OCI-LY7 (cell line): ENCODE measurements around the gene PLA1A. TPM values are rescaled to one million over a fixed set of nuclear protein-coding genes. Genes with fewer than 3 reads are reported as not detected.
"Not testable (repeated sequence)": the region's sequence is repeated elsewhere in the genome, so short reads cannot be mapped to it uniquely, and the experiment has no call there.

Experiments used
- BruUV-seq: library from RNA; stranded (reverse); fragments of 400-500 nt; replicated peaks from 2 replicates; lab custom pipeline; 2021; lab: Mats Ljungman, UMichigan
- CTCF ChIA-PET: fragments of 300-600 bp; sonication (Branson Sonifier 250); formaldehyde crosslinking; loops from one replicate; lab custom pipeline; 2022; ENCODE audit warnings: antibody characterized with exemption; ENCODE audit not compliant: unreplicated experiment; lab: Charles Lee
- POLR2A ChIA-PET: fragments of 300-600 bp; sonication (Branson Sonifier 250); formaldehyde crosslinking; loops from one replicate; lab custom pipeline; 2022; ENCODE audit warnings: antibody characterized with exemption; lab: Charles Lee
- DNase-seq: peaks from one replicate; pipeline ENCODE4 v3.0.0-alpha.2; 2015; ENCODE audit warnings: low spot score
- H2AFZ ChIP-seq: fragments of 200-600 bp; sonication (generic), shearing (Covaris generic); 2 replicates; pipeline ENCODE4 v1.6.1; 2014; ENCODE audit warnings: mild to moderate bottlenecking, antibody characterized with exemption, low read length, moderate library complexity
- H3K27ac ChIP-seq: fragments of 200-600 bp; sonication (generic); 2 replicates; pipeline ENCODE4 v1.5.1; 2014; ENCODE audit warnings: mixed run types, low read depth, mild to moderate bottlenecking, moderate library complexity, low read length, inconsistent platforms; ENCODE audit not compliant: poor library complexity, severe bottlenecking
- H3K36me3 ChIP-seq: fragments of 200-600 bp; sonication (generic); 2 replicates; pipeline ENCODE4 v1.6.1; 2014; ENCODE audit warnings: mild to moderate bottlenecking, antibody characterized with exemption, low read length, moderate library complexity, mixed read lengths; ENCODE audit not compliant: insufficient read depth
- H3K4me1 ChIP-seq: fragments of 200-600 bp; sonication (generic); 2 replicates; pipeline ENCODE4 v1.5.1; 2014; ENCODE audit warnings: mild to moderate bottlenecking, low read length; ENCODE audit not compliant: insufficient read depth, poor library complexity, severe bottlenecking
- H3K4me2 ChIP-seq: fragments of 200-600 bp; sonication (generic); 2 replicates; pipeline ENCODE4 v1.6.1; 2014; ENCODE audit warnings: mild to moderate bottlenecking, low read length
- H3K4me3 ChIP-seq: fragments of 200-600 bp; sonication (generic); 2 replicates; pipeline ENCODE4 v1.5.1; 2014; ENCODE audit warnings: mild to moderate bottlenecking, low read depth, low read length; ENCODE audit not compliant: poor library complexity, severe bottlenecking
- H3K79me2 ChIP-seq: fragments of 200-600 bp; sonication (generic); 2 replicates; pipeline ENCODE4 v1.6.1; 2016; ENCODE audit warnings: low read depth, mild to moderate bottlenecking, low read length, moderate library complexity, mixed read lengths; ENCODE audit not compliant: insufficient read depth
- H3K9me2 ChIP-seq: fragments of 200-600 bp; sonication (generic); 2 replicates; pipeline ENCODE4 v1.6.1; 2016; ENCODE audit warnings: mild to moderate bottlenecking, low read length, mixed read lengths; ENCODE audit not compliant: insufficient read depth
- H3K9me3 ChIP-seq: fragments of 200-600 bp; sonication (generic); 2 replicates; pipeline ENCODE4 v1.6.1; 2014; ENCODE audit warnings: mild to moderate bottlenecking, mixed run types, low read length, mixed read lengths
- H4K20me1 ChIP-seq: fragments of 200-600 bp; sonication (generic); 2 replicates; pipeline ENCODE4 v1.6.1; 2014; ENCODE audit warnings: mild to moderate bottlenecking, antibody characterized with exemption, low read length, moderate library complexity, mixed read lengths; ENCODE audit not compliant: insufficient read depth
- EZH2phosphoT487 ChIP-seq: fragments of 200-600 bp; sonication (generic); IDR thresholded peaks from 2 replicates; pipeline ENCODE4 v1.6.1; 2018; ENCODE audit warnings: low read depth, borderline replicate concordance, mild to moderate bottlenecking, mixed run types, antibody characterized with exemption, low read length, moderate library complexity, mixed read lengths
- intact Hi-C: fragments of 100-400 bp; cut with micrococcal nuclease; formaldehyde crosslinking; loops from one replicate; pipeline ENCODE4 v1.10.0; 2022; ENCODE audit not compliant: unreplicated experiment
- total RNA-seq, 2 experiments: library from RNA; depleted of rRNA in 1 of 2; stranded (reverse); fragments of >200 nt in 1 of 2; shearing (Covaris generic) in 1 of 2; gene quantifications; 2 replicates each; pipeline ENCODE4 v1.2.3, GENCODE V29; 2014 to 2022
- TF ChIP-seq, protein P1 (sequence below): fragments of 200-600 bp; sonication (generic); conservative IDR thresholded peaks from 2 replicates; pipeline ENCODE4 v1.5.1; 2014; ENCODE audit warnings: mild to moderate bottlenecking, antibody characterized with exemption, low read length, moderate library complexity, mixed read lengths

The PLA1A gene
- total RNA-seq, 2 experiments from 2014 or later: not detected

GRCh38 chr3:119676771-119677640 is 79.3 kb downstream of the PLA1A start, which contains the start of gene COX17:
Gene COX17, minus strand, starts transcription at chr3:119677406. Its CDS starts 96 bp downstream, at chr3:119677310.
- H3K36me3 ChIP-seq: peaks cover 37% of the 10 kb centered on the region
- H3K79me2 ChIP-seq: peaks cover 21% of the 10 kb centered on the region
- peaks cover 15% of the 10 kb centered on the region; the same call in 1 of the 2 replicates for H4K20me1 ChIP-seq
- TF ChIP-seq, protein P1, sequence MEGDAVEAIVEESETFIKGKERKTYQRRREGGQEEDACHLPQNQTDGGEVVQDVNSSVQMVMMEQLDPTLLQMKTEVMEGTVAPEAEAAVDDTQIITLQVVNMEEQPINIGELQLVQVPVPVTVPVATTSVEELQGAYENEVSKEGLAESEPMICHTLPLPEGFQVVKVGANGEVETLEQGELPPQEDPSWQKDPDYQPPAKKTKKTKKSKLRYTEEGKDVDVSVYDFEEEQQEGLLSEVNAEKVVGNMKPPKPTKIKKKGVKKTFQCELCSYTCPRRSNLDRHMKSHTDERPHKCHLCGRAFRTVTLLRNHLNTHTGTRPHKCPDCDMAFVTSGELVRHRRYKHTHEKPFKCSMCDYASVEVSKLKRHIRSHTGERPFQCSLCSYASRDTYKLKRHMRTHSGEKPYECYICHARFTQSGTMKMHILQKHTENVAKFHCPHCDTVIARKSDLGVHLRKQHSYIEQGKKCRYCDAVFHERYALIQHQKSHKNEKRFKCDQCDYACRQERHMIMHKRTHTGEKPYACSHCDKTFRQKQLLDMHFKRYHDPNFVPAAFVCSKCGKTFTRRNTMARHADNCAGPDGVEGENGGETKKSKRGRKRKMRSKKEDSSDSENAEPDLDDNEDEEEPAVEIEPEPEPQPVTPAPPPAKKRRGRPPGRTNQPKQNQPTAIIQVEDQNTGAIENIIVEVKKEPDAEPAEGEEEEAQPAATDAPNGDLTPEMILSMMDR: no peak
- no peak for TF ChIP-seq EZH2phosphoT487
- intact Hi-C loops: loop anchor here (1.0 to 10.0 kb wide), 3 partner anchors 179 to 670 kb away; partner anchors contain the start of genes B4GALT4, LRRC58 and TIMMDC1
- H3K27ac ChIP-seq: peak within 1 kb of the TSS; percentile 77
- POLR2A ChIA-PET: interaction anchor here (0.6 to 1.6 kb wide), 15 partner anchors 9 to 919 kb away, joined by 3 to 8 read pairs (median 3); partner anchors contain the start of genes ARHGAP31 and NDUFB4
- no peaks in the 10 kb centered on the region for H3K9me2 ChIP-seq
- H3K4me2 ChIP-seq: peak within 1 kb of the TSS; percentile 90
- CTCF ChIA-PET: interaction anchor here (0.5 to 1.9 kb wide), 3 partner anchors 18 to 1006 kb away, joined by 3 to 4 read pairs (median 3); no protein-coding TSS in a partner anchor
- H3K9me3 ChIP-seq: no peaks in the 10 kb centered on the region
- peak within 1 kb of the TSS; percentile 91 for H2AFZ ChIP-seq
- H3K4me1 ChIP-seq: peaks cover 27% of the 10 kb centered on the region
- H3K4me3 ChIP-seq: peak within 1 kb of the TSS; percentile 87
- no TSS peak for BruUV-seq
- DNase-seq: peak; percentile 98

DNA sequence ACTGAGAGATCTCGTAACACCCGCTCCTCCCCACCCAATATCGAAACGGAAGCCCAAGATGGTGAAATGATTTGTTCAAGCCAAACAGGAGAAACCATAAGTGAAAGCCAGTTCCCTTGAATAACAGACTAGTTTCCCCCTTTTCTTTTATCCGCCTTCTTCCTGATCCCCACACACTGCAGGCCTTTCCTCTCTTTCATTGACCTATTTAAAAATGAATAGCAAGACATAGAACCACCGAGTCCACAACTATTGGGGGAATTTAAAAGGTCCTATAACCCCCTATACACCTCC is 79.9 kb downstream of the PLA1A start:
- peaks cover 31% of the 10 kb centered on the region for H3K36me3 ChIP-seq
- DNase-seq: no peak
- peaks cover 15% of the 10 kb centered on the region; the same call in 1 of the 2 replicates for H4K20me1 ChIP-seq
- intact Hi-C loops: loop anchor here (1.0 to 10.0 kb wide), 3 partner anchors 179 to 670 kb away; partner anchors contain the start of genes B4GALT4, LRRC58 and TIMMDC1
- H3K4me3 ChIP-seq: peak overlapping the region; percentile 87
- H3K4me1 ChIP-seq: peaks cover 27% of the 10 kb centered on the region
- peaks cover 21% of the 10 kb centered on the region for H3K79me2 ChIP-seq
- no peaks in the 10 kb centered on the region for H3K9me2 ChIP-seq
- POLR2A ChIA-PET: interaction anchor here (0.9 to 1.6 kb wide), 3 partner anchors 11 to 344 kb away, joined by 3 to 8 read pairs (median 5); no protein-coding TSS in a partner anchor
- peak overlapping the region; percentile 91 for H2AFZ ChIP-seq
- CTCF ChIA-PET: no interaction called here
- H3K27ac ChIP-seq: peak overlapping the region; percentile 77
- no peaks in the 10 kb centered on the region for H3K9me3 ChIP-seq
- TF ChIP-seq, protein P1: no peak
- TF ChIP-seq EZH2phosphoT487: no peak
- BruUV-seq: TSS peak; percentile 98
- peak overlapping the region; percentile 61 for H3K4me2 ChIP-seq

- H3K9me2 ChIP-seq, H3K9me3 ChIP-seq, H2AFZ ChIP-seq, H3K27ac ChIP-seq, DNase-seq, H3K4me2 ChIP-seq, BruUV-seq, CTCF ChIA-PET, H3K4me3 ChIP-seq: not testable (repeated sequence)
- Histone ChIP-seq H4K20me1 (peaks cover 15% of the 10 kb centered on the region; the same call in 1 of the 2 replicates), H3K4me1 (peaks cover 27% of the 10 kb centered on the region), H3K36me3 (peaks cover 25% of the 10 kb centered on the region), H3K79me2 (peaks cover 21% of the 10 kb centered on the region)
- POLR2A ChIA-PET: interaction anchor here (0.6 kb wide), 1 partner anchor 449 kb away, joined by 3 read pairs; no protein-coding TSS in a partner anchor
- intact Hi-C loops: loop anchor here (5.0 to 10.0 kb wide), 2 partner anchors 433 to 669 kb away; partner anchors contain the start of genes B4GALT4 and LRRC58
Observed at GRCh38 chr3:119678209-119678608, 80.5 kb downstream of the PLA1A start.

Other genes starting within 250 kb of the PLA1A start
- 31.6 and 35.3 TPM in 2 replicates for gene TMEM39A, start 134.3 kb upstream of the PLA1A start, total RNA-seq (2014; rRNA removed; shearing (Covaris generic))
- 42.8 and 42.9 TPM in 2 replicates for gene TMEM39A, start 134.3 kb upstream of the PLA1A start, total RNA-seq (2022)
- 17.6 and 21.0 TPM in 2 replicates for gene POGLUT1, start 128.9 kb upstream of the PLA1A start, total RNA-seq (2014; rRNA removed; shearing (Covaris generic))
- gene POGLUT1, start 128.9 kb upstream of the PLA1A start, total RNA-seq (2022): 25.4 and 27.0 TPM in 2 replicates
- 54.6 and 61.0 TPM in 2 replicates for gene TIMMDC1, start 99.3 kb upstream of the PLA1A start, total RNA-seq (2014; rRNA removed; shearing (Covaris generic))
- gene TIMMDC1, start 99.3 kb upstream of the PLA1A start, total RNA-seq (2022): 92.7 and 92.9 TPM in 2 replicates
- gene CD80, start 38.3 kb upstream of the PLA1A start, total RNA-seq (2014; rRNA removed; shearing (Covaris generic)): not detected in 2 replicates
- gene CD80, start 38.3 kb upstream of the PLA1A start, total RNA-seq (2022): not detected in 2 replicates
- gene ADPRH, start 18.4 kb upstream of the PLA1A start, total RNA-seq (2014; rRNA removed; shearing (Covaris generic)): not detected in 2 replicates
- not detected in 2 replicates for gene ADPRH, start 18.4 kb upstream of the PLA1A start, total RNA-seq (2022)
- gene POPDC2, start 62.7 kb downstream of the PLA1A start, total RNA-seq (2014; rRNA removed; shearing (Covaris generic)): 0.16 and 1.1 TPM in 2 replicates
- gene POPDC2, start 62.7 kb downstream of the PLA1A start, total RNA-seq (2022): 0.96 and 1.3 TPM in 2 replicates
- 77.3 and 109 TPM in 2 replicates for gene COX17, start 79.5 kb downstream of the PLA1A start, total RNA-seq (2014; rRNA removed; shearing (Covaris generic))
- 78.5 and 80.0 TPM in 2 replicates for gene COX17, start 79.5 kb downstream of the PLA1A start, total RNA-seq (2022)
- not detected in 2 replicates for gene CFAP91, start 105.1 kb downstream of the PLA1A start, total RNA-seq (2014; rRNA removed; shearing (Covaris generic))
- not detected in 2 replicates for gene CFAP91, start 105.1 kb downstream of the PLA1A start, total RNA-seq (2022)
- gene NR1I2, start 184.2 kb downstream of the PLA1A start, total RNA-seq (2014; rRNA removed; shearing (Covaris generic)): not detected in 2 replicates
- gene NR1I2, start 184.2 kb downstream of the PLA1A start, total RNA-seq (2022): not detected in 2 replicates